ENCODE data around the gene MEGF6.
A peak's percentile ranks its signal among the peaks of the same experiment; 100 is the strongest.

MEGF6 gene

GRCh38 chr1:3495776-3496745, 115.2 kb downstream of the MEGF6 start:
- peaks cover 1% of the 10 kb centered on the region for H3K4me1 ChIP-seq
- H3K4me2 ChIP-seq (ENCODE audit: low read length), result no peak overlapping the region
- H3K9me3 ChIP-seq (ENCODE audit: control insufficient read depth, low read length), result no peaks in the 10 kb centered on the region
- H3K27ac ChIP-seq, result no peak overlapping the region
- no peaks in the 10 kb centered on the region for H3K27me3 ChIP-seq (ENCODE audit: control insufficient read depth, insufficient read depth, low read length)
- no peak overlapping the region for H2AFZ ChIP-seq
- no peak for TF ChIP-seq CTCF (IDR thresholded peaks at IDR 0.05)
- H3K79me2 ChIP-seq, result no peaks in the 10 kb centered on the region
- no peak overlapping the region for H3K4me3 ChIP-seq (ENCODE audit: low read depth, low read length)
- H3K36me3 ChIP-seq (ENCODE audit: control insufficient read depth, insufficient read depth, low read length), result no peaks in the 10 kb centered on the region
- no peak overlapping the region for H3K9ac ChIP-seq

GRCh38 chr1:3494321-3495308, 116.7 kb downstream of the MEGF6 start:
- Histone ChIP-seq H3K4me1 (peaks cover 9% of the 10 kb centered on the region), H3K4me2 (ENCODE audit: low read length) (no peak overlapping the region), H3K27me3 (ENCODE audit: control insufficient read depth, insufficient read depth, low read length) (no peaks in the 10 kb centered on the region), H3K79me2 (no peaks in the 10 kb centered on the region), H3K9me3 (ENCODE audit: control insufficient read depth, low read length) (no peaks in the 10 kb centered on the region), H3K9ac (no peak overlapping the region), H3K4me3 (ENCODE audit: low read depth, low read length) (no peak overlapping the region), H2AFZ (no peak overlapping the region), H3K27ac (no peak overlapping the region), H3K36me3 (ENCODE audit: control insufficient read depth, insufficient read depth, low read length) (no peaks in the 10 kb centered on the region)
- TF ChIP-seq CTCF (IDR thresholded peaks at IDR 0.05), result no peak

- Histone ChIP-seq H3K4me1 (peaks cover 16% of the 10 kb centered on the region), H3K4me2 (ENCODE audit: low read length) (no peak overlapping the region), H3K79me2 (no peaks in the 10 kb centered on the region), H3K9me3 (ENCODE audit: control insufficient read depth, low read length) (peaks cover 2% of the 10 kb centered on the region), H3K27me3 (ENCODE audit: control insufficient read depth, insufficient read depth, low read length) (no peaks in the 10 kb centered on the region), H3K27ac (no peak overlapping the region), H3K9ac (no peak overlapping the region), H3K36me3 (ENCODE audit: control insufficient read depth, insufficient read depth, low read length) (no peaks in the 10 kb centered on the region), H2AFZ (no peak overlapping the region), H3K4me3 (ENCODE audit: low read depth, low read length) (no peak overlapping the region)
- no peak for TF ChIP-seq CTCF (IDR thresholded peaks at IDR 0.05)
These were observed 118.6 kb downstream of the MEGF6 start for GRCh38 chr1:3492545-3493246.

GRCh38 chr1:3491291-3492246, 119.7 kb downstream of the MEGF6 start:
- Histone ChIP-seq H3K4me2 (ENCODE audit: low read length) (no peak overlapping the region), H2AFZ (peak overlapping the region; percentile 22), H3K9ac (no peak overlapping the region), H3K9me3 (ENCODE audit: control insufficient read depth, low read length) (peaks cover 2% of the 10 kb centered on the region), H3K4me1 (peaks cover 16% of the 10 kb centered on the region), H3K27ac (no peak overlapping the region), H3K79me2 (no peaks in the 10 kb centered on the region), H3K4me3 (ENCODE audit: low read depth, low read length) (no peak overlapping the region), H3K36me3 (ENCODE audit: control insufficient read depth, insufficient read depth, low read length) (no peaks in the 10 kb centered on the region), H3K27me3 (ENCODE audit: control insufficient read depth, insufficient read depth, low read length) (no peaks in the 10 kb centered on the region)
- peak; percentile 96 for TF ChIP-seq CTCF (IDR thresholded peaks at IDR 0.05)

Data from parathyroid adenoma (tissue), 2 donors.